Activated CD4-positive, CD25-positive, alpha-beta regulatory T cell treated with anti-CD3 and anti-CD28 coated beads, Interleukin-2, amount 50 U/mL, for 16 hours (primary cell): ENCODE results near the gene GFRA4.

Source experiments
- DNase-seq: peaks from one replicate; pipeline ENCODE4 v3.0.0-alpha.2; 2020; ENCODE audit warnings: low read depth, low spot score

Gene GFRA4

GRCh38 chr20:3653921-3654320 is 9.3 kb downstream of the GFRA4 start:
- no peak for DNase-seq

- DNase-seq, result no peak
These were observed 10.3 kb downstream of the GFRA4 start for GRCh38 chr20:3652676-3653596.

- DNase-seq, result no peak
These were observed 11.0 kb downstream of the GFRA4 start for GRCh38 chr20:3652221-3652620.

- DNase-seq, result no peak
These were observed 11.8 kb downstream of the GFRA4 start for GRCh38 chr20:3651204-3651962.

DNA sequence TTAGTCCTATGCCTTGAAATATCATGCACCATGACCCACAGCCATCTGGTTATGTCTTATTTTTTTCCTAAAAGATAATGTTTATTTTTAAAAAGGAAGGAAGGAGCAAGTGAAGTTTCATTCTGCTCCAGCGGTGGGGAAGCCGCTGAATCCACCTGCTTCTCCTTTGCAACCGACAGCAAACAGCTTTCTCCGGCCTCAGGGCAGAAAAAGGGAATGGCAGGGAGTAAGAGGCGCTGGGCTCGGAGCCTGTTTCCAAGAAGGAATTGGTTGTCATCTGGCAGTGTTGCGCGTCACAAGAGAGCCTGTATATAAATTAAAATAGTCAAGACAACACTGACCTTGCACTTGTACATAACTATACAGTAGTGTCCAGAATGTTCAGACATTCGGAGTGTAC is 14.2 kb downstream of the GFRA4 start:
- no peak for DNase-seq

DNA sequence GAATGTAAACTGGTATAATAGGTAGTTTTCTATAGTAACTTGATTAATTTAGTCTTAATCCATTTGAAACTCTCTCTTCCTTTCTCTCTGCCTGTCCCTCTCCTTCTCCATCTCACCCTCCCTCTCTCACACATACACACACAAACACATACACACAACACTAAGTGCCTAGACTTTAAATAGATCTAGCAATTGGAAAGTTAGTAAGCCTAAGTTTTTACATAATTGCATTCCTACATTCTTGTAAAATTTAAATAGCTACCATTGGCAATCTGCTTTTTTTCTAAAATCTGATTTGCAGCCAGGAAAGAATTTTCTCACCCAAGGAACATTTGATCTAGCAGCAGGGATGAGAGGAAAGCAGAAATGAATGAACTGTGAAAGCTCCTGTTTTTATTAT is 15.7 kb downstream of the GFRA4 start:
- DNase-seq, result no peak

DNA sequence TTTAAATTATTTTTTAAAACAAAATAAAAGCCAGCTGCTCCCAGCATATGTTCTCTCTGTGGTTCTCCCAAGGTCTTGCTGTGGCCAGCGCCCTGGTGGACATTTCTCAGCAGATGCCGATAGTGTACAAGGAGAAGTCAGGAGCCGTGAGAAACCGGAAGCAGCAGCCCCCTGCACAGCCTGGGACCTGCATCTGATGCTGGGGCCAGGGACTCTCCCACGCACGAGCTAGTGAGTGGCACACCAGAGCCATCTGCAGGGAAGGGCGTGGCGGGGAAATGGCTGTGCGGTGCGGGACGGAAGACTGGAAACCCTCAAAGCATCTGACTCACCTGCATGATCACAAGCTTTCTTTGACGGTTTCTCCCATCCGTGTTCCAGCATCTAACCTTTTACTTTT is 16.5 kb downstream of the GFRA4 start:
- no peak for DNase-seq

DNA sequence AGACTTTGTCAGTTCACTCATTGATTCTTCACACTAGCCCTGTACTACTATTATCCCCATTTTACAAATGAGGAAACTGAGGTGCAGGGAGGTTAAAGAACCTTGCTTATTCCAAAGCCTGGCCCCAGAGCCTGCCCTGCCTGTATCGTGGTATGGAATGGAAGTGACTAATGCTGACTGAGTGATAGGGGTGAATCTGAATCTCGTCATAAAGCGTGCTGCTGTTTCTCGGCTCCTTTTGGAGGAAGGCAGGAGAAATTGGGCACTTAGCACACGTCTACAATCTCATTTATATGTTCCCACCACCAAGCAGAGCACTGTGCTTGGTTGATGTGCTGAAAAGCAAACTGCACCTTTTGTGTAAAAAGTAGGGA is 17.1 kb downstream of the GFRA4 start:
- DNase-seq, result no peak

DNA sequence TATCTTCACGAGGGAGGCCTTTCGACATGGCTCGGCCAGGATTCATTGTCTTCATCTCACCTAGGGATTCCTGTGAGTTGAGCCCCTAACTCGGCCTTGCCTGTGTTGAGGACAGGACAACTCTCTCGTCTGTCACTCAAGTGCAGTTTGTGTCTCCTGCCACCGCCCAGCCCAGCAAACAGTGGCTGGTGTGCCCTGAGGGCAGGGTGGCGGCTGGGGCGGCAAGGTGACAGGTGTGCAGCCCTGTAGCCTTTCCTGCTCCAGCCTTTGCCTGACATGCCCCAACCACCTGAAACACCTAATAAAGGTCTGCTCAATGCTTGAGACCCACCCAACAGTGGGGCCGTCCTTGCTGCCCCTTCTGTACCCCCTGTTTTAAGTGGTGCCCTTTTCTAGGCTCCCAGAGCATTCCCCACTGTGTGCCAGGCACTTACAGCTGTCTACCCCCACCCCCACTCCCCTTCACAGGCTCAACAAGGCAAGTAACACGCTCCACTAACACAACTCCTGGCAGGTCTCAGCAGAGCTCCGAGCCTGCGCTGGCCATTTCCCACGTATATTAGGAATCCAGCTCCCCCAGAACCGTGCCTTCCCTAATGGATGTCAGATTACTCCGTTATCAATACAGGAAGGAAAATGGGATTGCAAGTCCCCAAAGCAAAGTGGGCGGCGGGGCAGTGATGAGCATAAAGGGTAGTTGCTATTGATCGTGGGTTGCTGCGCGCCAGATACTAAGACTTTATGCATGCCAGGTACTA is 17.7 kb downstream of the GFRA4 start:
- DNase-seq, result no peak

- DNase-seq, result no peak
These were observed 22.9 kb downstream of the GFRA4 start for GRCh38 chr20:3640259-3640658.

DNA sequence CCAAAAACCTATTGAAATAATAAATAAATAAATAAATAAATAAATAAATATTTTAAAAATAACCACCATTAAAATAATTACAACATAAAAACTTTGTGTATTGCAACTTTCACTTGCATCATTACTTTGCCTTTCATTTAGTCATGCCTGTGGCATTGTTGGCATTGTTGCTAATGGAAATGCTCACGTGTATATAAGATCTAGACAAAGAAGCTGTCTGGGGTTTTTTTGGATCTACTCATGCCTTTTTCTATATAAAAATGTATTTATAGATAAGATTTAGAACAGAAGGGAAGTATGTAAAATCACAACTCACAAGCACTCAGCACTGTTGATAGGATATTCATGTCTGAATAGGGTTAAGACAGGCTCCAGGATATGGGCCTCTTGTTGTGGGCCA is 27.9 kb downstream of the GFRA4 start:
- DNase-seq, result no peak

GRCh38 chr20:3633913-3634478 is 29.2 kb downstream of the GFRA4 start:
- no peak for DNase-seq

GRCh38 chr20:3632311-3633004 is 30.7 kb downstream of the GFRA4 start:
- no peak for DNase-seq

GRCh38 chr20:3631534-3631933 is 31.7 kb downstream of the GFRA4 start:
- no peak for DNase-seq

- no peak for DNase-seq
These were observed 32.8 kb downstream of the GFRA4 start for GRCh38 chr20:3630429-3630828.

DNA sequence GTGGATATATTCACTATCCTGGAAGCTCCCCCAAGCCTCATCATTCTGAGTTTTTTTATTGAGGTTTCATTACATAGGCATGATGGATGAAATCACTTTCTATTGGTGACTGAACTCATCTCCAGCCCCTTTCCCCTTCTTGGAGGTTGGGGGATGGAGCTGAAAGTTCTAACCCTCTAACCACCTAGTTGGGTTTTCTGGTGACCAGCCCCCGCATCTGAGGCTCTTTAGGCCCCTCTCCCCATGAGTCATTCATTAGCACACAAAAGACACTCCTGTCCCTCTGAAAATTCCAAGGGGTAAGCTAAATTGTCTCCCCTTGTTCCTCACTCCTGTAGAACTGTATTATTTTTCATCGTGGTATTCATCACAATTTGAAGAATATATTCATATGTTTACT is 33.3 kb downstream of the GFRA4 start:
- DNase-seq, result no peak

DNA sequence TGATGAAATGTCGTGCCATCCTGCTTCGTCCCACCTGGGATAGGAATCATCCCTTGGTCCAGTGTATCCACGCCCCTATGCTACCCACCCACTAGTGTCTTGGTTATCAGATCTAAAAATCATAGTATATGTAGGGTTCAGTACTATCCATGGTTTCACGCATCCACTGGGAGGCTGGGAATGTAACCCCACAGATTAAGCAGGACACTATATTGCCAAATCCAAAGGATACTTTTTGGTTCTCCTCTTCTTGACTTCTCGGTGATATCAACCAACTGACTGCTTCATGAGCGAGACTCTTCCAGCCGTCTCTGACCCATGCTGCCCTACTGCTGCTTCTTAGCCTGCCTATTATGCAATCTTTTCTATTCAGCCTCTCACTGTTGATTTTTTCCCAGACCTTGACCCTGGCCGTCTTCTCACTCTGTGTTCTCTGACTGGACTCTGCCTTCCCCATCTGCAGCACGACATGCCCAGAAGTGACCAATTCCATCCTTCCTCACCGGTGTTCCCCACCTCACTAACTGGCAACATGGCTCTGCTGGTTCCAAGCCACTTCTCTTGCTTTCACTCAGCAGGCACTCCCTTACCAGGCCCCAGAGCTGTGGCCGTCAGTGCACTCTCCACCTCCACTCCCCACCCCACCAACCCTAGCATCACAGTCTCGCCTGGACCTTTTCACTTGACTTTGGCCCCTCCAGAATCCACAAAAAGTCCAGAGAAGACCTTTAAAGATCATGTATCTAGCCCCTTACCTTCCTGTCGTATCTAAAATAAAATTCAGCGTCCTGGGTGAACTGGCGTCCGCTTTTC is 34.5 kb downstream of the GFRA4 start:
- no peak for DNase-seq

DNA sequence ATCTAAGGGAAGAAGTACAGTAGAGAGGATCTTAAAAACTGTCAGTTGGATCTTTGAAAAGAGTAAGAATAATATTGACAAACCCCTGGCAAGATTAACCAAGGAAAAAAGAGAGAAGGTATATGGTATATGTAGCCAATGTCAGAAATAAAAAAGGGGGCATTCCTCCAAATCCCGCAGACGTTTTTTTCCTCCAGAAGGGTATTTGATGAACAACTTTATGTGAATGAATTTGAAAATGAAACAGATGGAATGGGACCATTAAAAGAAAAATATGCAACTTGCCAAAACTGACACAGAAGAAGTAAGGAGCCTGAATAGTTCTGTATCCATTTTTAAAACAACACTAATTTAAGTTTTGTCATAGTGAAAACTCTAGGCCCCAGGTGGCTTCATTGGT is 35.7 kb downstream of the GFRA4 start:
- DNase-seq, result no peak

- DNase-seq, result no peak
These were observed 40.8 kb downstream of the GFRA4 start for GRCh38 chr20:3622406-3622805.

DNA sequence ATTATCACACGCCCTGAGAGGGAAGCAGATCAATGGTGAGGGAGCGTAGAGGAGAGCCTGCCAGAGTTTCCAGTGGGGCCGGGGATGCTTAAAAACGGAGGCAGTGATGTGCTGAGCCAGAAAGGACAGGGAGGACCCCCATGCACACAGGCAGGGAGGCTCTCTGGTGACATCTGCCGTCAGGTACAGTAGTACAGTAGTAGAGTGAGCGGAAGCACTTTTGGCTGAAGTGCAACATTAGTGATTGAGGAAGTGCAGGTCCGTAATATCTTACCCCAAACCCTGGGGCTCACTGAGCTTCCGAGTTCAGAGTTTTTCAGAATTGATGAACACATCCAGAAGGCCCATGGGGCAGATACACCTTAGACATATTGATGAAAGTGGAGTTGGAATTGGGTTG is 42.1 kb downstream of the GFRA4 start:
- DNase-seq, result no peak
